GM18907 (cell line): ENCODE measurements around the gene CAB39.
"Not testable (repeated sequence)": the region's sequence is repeated elsewhere in the genome, so short reads cannot be mapped to it uniquely, and the experiment has no call there.

Experiments
- ATAC-seq: cut with Tn5 transposase; IDR thresholded peaks from one replicate; pipeline ENCODE4 v1.9.1; 2021; ENCODE audit warnings: mild to moderate bottlenecking, moderate library complexity; ENCODE audit not compliant: unreplicated experiment

The CAB39 gene

DNA sequence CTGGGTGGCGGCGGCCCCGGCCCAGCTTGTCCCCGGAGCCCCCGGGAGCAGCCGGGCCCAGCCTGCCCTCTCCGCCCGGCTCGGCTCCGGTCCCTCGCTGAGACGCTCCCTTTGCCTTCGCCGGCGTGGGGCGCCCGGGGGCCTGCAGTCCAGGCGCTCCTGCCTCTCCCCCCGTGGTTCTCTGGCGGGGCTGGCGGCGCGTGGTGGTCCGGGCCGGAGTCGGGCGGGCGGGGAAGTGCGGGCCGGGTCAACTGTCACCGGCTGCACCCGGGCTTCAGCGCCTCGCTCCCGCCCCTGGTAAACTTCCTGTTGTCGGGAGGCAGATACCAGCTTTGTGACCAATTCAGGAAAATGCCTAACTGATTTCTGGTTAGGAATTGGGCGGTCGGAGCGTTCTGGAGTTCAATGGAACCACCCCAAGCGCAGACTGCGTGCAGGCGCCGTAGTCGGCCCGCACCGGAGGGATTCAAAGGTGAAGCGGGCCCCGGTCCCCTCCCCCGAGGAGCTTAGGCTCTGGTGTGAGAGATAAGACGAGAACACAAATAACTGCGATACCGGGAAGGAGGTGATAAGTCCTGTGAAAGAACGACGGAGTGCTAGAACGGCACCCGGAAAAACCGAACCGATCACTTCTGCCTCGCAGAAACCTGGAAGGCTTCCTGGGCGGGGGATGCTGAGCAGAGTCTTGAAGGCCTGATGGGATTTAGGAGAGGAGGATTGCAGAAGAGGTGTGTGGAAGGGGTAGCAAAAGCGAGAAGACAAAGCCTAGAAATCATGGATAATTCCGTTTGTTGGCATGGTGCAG is 891 bp downstream of the CAB39 start:
- peak; percentile 20 for ATAC-seq

DNA sequence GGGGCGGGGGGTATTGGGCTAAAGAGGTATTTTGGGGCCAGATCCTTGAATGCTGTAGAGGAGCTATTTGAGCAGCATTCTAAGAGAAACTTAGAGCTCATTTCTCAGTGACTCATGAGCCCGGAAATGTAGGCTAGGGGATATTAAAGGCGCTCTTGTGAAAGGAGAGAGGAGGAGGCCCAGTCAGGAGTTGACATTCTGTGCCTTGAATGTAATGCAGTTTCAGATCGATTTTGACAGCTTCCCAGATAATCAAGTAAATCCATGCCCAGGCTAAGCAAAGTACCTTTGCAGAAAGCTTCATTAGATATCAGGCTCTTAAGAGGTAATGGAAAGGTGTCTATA is 1.5 kb downstream of the CAB39 start:
- ATAC-seq, result no peak

DNA sequence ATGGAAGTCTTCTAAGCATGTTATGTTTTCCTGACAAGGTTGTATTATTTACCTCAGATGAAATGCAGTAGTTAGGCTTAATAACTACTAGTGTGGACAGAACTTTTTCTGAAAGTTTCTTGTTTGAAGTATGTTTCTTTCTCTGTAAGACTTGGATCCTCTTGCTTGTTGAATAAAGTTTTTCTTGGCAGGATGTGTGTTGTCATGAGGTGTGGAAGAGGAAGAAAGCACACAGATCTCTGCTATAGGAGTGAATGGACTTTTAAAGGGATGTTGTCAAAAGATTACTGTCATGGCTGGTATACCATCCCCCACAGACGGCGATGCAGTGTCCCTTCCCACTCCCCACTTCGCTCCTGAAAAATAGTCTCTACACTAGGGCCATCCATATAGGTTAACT is 2.6 kb downstream of the CAB39 start:
- ATAC-seq, result no peak

DNA sequence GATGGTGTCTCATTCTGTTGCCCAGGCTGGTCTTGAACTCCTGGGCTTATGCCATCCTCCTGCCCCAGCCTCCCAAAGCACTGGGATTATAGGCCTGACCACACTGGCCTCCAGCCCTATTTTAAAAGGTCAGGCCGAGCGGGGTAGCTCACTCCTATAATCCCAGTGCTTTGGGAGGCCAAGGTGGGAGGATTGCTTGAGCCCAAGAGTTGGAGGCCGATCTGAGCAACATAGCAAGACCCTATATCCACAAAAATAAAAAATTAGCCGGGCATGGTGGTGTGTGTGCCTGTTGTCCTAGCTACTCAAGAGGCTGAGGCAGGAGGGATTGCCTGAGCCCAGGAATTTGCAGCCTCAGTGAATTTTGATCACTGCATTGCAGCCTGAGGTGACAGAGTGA is 3.9 kb downstream of the CAB39 start:
- ATAC-seq, result no peak

DNA sequence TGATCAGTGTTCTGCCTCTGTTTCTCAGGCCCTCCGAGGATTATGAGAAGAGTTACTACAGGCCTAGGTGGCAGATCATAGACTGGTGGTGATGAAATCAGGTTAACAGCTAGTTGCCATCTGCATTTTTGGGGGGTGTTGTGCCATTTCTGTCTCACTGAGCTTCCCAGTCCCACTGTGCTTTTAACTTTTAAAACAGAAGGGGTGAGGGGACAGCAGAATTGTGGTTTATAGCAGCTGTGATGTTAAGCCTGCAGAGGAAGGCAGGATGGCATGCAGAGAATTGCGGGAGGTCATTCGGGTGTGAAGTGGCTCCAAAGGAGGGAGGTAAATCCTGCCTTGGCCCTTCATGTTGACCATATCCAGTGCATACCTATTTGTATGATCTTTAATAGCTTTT is 5.0 kb downstream of the CAB39 start:
- ATAC-seq, result no peak

DNA sequence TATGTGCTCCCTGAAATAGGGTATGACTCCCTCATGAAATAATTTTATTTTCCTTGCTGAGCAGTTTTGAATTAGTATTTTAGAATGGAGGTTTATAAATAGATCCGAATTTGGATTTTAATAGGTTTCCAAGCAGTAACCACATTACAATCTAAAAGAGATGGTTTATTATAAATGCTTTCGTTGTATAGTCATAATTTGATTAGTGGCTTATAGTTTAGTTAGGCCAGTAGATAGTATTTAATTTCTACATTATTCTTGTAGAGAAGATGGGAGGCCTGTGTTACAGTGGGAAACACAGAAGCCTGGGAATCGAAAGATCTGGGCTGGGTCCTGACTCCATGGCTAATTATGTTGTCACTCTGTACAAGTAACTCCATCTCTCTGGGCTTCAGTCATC is 6.7 kb downstream of the CAB39 start:
- no peak for ATAC-seq

DNA sequence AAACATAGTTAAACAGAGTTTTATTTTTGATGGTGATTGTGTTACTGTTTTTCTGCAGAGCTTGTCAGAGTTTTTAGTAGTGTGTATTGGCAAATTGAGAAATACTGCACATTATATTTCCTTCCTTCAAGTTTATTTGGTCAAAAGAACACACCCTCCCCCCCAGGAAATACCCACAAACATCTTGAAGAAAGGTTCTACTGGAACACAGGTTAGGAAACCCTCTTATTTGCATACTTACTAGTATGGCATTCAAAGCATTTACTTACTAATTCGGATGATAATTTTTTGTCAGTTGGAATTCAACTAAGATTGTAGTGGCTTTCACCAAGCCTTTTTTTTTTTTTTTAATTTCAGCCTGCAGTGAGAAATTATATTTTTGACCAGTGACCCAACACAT is 9.1 kb downstream of the CAB39 start:
- peak; percentile 57 for ATAC-seq

DNA sequence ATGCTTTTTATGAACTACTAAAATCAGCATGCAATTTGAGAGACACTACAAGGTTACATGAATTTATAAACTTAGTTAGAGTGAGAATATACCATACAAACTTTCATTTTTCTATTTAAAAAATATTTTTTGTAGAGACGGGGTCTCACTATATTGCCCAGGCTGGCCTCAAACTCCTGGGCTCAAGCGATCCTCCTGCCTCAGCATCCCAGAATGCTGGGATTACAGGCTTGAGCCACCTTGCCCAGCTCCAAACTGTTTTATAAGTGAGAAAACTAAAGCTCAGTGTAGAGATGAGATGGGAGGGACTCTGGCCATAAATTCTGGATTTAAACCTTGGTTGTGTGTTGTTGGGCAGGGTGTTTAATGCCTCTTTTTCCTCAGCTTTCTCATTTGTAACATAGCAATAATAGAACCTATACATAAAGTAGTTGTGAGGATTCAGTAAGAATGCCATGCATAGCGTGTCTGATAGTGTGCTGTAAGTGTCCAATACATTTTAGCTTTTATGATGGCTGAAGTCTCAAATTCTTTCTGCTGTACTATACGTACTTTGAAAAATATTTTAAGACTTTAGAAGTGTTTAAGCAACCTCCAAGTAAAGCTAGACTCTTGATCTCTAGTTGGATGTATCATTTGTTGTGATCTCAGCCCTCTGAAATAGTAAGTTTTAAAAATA is 9.7 kb downstream of the CAB39 start:
- no peak for ATAC-seq

DNA sequence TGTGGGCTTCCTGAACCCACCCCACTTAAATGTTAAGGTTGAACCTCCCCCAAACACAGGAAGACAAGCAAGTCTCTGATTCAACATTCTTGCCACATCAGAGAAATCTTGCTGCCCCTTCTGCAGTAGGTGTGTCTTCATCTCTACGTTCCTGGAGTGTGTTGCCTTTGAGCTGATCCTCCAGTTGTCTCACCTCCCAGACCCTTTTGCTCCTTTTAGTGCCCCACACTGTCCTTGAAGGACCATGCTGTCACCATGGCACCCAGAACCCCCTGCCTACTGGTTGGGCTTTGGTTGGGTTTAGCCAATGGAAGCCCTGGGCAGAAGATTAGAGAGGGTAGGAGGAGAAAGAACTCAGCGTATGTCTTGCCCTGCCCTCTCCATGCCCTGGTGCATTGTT is 10.7 kb downstream of the CAB39 start:
- no peak for ATAC-seq

DNA sequence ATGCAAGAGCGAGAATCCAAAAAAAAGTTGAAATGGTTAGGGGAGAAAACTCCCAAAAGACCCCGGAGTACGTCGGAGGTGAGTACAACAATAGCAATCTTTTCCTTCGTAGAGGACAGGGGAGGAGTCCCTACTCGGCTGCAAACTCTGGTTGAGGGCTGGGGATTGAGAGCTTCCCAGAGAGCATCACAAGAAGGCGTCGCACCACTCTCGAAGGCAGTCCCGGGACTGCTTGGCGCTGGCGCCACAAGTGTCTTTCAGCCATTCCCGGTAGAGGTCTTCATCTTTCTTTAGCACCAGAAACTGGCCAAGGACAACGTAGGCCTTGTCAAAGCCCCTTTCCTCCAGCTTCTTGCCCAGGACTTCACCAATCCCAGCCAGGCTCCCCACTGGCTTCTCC is 12.3 kb downstream of the CAB39 start:
- not testable (repeated sequence) for ATAC-seq

DNA sequence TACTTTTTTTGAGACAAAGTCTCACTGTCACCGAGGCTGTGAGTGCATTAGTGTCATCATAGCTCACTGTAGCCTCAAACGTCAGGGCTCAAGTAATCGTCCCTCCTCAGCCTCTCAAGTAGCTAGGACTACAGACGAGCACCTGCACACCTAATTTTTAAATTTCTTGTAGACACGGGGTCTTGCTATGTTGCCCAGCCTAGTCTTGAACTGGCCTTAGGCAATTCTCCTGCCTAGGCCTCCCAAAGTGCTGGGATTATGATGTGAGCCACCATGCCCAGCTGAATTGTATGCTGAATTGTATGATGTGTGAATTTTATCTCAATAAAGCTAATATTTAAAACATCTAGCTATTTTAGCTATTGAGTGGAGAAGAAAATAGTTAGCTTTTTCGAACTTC is 18.9 kb downstream of the CAB39 start:
- no peak for ATAC-seq

DNA sequence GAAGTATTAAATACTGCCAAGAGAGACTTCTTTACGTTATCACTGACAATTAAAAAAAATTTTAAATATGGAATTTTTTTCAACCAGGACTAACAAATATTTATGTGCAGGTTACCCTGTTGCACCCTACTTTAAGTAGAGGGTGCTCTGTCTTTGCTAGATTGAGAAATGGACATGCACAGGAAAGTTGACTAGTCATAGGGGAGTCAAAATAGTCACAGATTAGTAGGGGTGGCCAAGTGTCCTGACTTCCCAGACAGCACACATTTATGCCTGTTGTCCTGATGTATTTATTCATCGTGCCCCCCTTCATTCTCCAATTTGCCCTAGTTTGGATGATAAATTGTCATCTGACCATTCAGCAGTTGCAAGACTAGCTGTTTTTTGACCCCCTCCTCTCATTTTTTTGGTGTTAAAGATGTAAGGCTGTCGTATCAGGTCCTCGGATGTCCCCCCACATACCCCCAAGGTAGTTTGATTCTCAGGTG is 20.3 kb downstream of the CAB39 start:
- no peak for ATAC-seq

DNA sequence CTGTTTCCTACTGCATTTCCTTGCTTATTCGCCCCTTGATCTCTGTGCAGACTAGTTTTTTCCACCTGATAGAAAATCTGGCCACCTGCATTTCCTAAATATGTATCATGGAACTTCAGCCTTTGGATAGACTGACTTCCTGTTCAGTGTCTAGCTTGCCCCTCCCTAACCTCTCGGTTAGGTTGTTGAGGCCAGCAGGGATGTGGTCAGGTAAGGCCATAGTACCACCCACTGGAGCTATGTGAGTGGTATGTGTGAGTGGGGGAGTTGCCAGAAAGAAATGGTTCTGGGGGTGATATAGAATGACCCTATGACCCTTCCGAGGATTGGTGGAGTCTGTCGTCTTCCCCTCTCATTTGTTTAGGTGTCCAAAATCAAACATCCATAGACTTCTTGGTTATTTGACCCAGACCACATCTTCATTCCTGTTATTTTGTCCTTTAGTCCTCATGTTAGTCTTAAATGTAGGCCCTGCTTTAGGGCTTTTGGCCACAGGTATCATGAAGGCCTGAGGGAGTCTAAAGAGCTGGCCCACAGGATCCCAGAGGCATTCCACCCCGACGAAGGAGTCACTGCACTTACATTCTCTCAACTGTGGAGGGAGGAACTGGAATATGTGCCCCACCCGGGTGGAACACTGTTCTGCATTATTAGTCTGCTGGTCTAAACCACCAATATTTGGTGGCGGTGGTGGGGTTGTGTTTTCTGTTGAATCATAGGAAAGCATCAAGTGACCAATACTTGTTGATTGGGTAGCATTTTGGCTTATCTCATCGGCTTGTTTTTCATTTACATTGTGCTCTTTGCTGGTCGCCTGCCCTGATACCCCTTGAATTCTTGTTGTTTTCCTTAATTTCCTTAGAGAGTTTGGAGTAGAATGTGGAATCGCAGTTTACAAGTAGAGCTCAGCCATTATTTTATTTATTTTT is 21.9 kb downstream of the CAB39 start:
- no peak for ATAC-seq

DNA sequence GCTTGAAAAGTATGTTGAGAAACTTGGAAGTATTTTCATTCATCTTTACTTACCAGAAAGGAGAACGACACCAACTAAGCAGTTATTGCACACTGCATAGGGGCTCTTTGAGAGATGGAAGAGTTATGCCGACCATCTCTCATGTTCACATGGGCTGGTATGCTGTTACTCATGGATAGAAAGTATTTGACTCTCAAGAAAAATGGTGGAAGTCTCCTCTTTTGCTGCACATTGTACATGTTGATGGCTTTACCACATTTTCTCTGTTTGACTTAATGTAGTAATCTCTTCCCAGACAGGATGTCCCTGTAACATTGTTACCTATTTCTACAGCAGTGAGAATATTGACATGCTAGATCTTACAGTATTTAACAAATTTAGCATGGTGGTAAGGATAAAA is 23.2 kb downstream of the CAB39 start:
- no peak for ATAC-seq

DNA sequence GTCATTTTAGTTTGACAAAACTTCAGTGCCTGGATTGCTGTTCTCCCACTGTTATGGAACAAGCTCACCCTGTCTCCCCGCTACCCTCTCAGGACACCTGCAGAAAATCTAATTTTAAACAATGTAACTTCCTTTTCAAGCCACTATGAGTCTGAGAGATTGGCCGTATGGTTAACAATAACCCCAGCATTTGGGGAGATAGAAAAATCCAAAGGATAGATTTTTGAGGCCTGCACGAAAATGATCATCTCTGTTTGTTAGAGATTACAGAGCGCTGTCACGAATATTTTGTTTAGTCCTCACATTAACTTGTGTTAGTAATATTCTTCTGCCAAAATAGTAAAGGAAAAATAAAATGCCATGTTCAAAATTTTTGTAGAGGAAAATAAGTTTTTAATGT is 24.7 kb downstream of the CAB39 start:
- ATAC-seq, result no peak

DNA sequence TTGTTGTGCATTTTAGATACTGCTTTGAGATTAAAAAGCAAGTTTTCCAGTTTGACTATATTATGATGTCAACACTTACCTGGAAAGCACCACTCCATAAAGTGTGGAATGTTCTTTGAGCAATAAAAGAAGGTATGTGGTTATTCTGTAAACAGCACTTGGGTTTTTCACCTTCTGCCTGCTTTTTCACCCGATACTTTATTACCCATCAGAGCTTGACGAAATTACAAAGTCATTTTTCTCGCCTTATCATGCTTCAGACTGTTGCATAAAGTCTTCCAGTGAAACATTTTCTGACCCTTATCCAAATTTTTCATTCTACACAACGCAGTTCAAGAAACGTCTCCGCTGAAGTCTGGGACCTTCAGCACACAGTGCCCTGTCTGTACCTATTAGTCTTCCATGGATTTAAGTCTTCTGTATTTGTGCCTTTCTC is 25.2 kb downstream of the CAB39 start:
- ATAC-seq, result no peak

DNA sequence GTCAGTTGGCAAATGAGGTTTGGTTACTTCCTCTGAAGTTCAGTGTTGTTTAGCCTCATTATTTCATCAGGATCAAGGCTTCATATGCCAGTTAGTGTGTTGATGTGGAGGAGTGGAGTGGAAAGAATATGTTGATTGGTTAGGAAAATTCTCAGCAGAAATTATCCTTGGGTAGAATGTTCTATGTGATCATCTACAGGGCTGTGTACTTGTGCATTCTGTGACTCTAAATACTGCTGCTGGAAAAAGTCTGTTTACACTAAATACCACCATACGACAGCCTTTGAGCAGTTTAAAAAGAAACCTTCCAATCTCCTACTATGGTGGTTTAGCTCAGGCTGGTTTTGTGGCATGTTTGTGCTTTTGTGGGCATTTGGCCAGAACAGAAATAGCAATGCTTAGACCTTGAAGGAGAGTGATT is 25.8 kb downstream of the CAB39 start:
- no peak for ATAC-seq

DNA sequence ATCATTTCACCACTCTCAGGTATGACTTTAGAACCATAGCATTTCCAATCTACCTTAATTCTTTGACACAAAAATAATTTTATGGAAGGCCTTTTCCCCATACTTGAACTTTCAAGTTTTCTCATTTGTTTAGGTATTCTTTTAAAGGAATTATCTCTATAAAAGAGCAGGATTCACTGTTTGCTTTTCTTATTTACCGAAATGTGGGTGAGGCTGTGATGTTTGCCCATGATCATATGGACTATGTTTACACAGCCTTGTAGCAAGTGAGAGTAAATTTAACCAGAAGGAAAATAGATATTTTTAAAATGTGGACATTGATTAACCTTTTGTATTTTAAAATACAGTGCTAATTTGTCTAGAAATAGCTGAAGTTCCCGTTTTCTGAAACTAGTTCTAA is 26.3 kb downstream of the CAB39 start:
- no peak for ATAC-seq

DNA sequence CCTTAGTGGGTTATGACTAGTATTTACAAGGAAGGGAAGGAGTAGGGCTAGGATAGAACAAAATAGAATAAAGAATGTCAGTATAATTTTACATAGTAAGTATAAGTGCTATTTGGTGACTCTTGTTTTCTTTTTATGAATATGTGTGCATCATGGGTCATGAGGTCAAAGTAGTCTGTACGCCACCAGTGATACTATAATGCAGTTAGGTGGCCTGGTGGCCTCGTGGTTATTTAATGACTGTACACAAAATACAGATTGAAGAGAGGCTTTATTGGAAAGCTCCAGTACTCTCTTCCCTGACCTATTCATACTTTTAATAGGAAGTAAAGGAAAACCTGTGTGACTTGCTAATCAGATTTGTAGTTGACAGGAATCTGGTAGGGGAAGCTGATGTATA is 27.3 kb downstream of the CAB39 start:
- no peak for ATAC-seq

DNA sequence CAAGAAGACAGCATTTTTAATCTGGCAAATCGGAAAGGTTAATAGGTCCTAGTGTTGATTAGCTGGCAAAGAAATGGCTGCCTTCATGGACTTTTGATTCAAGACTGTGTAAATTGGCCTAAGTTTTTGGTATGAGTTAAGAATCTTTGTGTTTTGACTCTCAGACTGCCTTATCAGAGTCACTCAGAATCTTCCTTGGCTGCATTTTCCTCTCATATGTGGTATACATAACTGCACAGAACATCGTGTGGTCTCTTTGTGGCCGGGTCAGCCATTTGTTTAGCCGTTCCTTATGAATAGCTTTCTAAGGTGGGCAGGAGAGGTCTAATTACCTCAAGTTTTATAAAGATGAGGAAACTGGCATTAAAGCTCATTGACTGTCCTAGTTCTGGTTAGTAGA is 30.1 kb downstream of the CAB39 start:
- no peak for ATAC-seq

DNA sequence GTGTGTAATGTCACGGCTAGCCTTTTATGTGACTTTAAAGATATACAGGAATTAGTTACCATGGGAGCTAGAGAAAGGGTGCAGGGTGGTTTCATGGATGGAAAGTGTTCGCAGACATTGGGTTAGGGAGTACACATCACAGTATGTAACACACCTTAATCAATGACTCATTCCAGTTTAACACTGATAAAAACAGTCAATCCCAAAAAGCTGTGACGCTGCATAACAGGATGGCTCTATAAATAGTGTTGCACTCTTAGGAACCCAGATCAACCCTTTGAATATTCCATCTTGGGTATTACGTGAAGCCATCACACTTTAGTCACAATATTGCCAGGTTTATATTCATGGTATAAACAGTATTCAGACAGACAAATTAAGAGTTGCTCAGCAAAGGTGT is 33.6 kb downstream of the CAB39 start:
- no peak for ATAC-seq
